DOHH2 (cell line): Measurements from ENCODE around the gene MIA.

ENCODE experiments used
- EZH2phosphoT487 ChIP-seq: fragments of 200-600 bp; sonication (generic); IDR thresholded peaks from 2 replicates; pipeline ENCODE4 v1.6.1; 2017; ENCODE audit warnings: borderline replicate concordance, mild to moderate bottlenecking, antibody characterized with exemption, low read length, moderate library complexity, mixed read lengths
- TF ChIP-seq, protein P1 (sequence below): fragments of 200-600 bp; sonication (generic); IDR thresholded peaks from one replicate; pipeline ENCODE4 v1.5.1; 2014; ENCODE audit warnings: antibody characterized with exemption, mild to moderate bottlenecking, low read depth, low read length; ENCODE audit not compliant: poor library complexity, severe bottlenecking

- TF ChIP-seq, protein P1, sequence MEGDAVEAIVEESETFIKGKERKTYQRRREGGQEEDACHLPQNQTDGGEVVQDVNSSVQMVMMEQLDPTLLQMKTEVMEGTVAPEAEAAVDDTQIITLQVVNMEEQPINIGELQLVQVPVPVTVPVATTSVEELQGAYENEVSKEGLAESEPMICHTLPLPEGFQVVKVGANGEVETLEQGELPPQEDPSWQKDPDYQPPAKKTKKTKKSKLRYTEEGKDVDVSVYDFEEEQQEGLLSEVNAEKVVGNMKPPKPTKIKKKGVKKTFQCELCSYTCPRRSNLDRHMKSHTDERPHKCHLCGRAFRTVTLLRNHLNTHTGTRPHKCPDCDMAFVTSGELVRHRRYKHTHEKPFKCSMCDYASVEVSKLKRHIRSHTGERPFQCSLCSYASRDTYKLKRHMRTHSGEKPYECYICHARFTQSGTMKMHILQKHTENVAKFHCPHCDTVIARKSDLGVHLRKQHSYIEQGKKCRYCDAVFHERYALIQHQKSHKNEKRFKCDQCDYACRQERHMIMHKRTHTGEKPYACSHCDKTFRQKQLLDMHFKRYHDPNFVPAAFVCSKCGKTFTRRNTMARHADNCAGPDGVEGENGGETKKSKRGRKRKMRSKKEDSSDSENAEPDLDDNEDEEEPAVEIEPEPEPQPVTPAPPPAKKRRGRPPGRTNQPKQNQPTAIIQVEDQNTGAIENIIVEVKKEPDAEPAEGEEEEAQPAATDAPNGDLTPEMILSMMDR: no peak
- TF ChIP-seq EZH2phosphoT487: no peak
Observed at GRCh38 chr19:40809358-40810086, 34.2 kb downstream of the MIA start.
